GM10266 (cell line): ENCODE data around the gene PIGU.

Source experiments
- DNase-seq: peaks from one replicate; pipeline ENCODE4 v3.0.0; 2012; ENCODE audit errors: extremely low spot score
- TF ChIP-seq, protein P1 (sequence below): IDR thresholded peaks from 2 replicates; pipeline ENCODE4 v1.5.1; 2012; ENCODE audit warnings: mild to moderate bottlenecking, low read depth; ENCODE audit not compliant: control insufficient read depth, insufficient read depth; ENCODE audit errors: missing control alignments

PIGU gene

DNA sequence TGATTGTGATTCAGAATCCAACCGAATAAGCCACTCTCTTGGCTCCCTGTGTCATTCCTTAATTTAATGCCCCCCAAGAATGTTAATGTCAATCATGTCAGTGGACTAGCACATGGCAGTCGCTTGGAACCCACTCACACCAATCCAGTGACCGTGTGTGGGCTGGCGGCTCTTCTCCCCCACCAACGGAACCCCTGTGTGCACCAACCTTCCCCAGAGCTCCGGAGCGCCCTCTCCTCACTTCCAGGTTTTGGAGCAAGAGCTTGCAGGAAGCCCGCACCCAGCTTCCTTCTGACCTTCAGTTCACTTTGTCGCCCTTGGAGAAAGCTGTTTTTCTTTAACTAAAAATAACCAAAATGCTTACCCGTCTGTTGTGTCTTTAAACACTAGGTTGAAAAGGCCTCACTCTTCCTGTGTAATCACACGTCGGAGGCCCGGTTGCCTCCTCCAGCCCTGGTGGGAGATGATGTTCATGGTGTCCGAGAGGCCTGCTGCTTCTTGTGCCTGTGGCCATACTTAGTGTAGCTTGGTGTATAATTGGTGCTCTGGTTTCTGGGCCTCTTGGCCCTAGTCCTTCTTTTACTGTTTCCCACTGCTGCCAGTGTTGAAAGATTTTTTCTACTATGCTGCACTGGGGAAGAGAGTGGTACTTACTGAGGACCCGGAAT, 136.2 kb downstream of the PIGU start:
- DNase-seq, result no peak
- TF ChIP-seq, protein P1, sequence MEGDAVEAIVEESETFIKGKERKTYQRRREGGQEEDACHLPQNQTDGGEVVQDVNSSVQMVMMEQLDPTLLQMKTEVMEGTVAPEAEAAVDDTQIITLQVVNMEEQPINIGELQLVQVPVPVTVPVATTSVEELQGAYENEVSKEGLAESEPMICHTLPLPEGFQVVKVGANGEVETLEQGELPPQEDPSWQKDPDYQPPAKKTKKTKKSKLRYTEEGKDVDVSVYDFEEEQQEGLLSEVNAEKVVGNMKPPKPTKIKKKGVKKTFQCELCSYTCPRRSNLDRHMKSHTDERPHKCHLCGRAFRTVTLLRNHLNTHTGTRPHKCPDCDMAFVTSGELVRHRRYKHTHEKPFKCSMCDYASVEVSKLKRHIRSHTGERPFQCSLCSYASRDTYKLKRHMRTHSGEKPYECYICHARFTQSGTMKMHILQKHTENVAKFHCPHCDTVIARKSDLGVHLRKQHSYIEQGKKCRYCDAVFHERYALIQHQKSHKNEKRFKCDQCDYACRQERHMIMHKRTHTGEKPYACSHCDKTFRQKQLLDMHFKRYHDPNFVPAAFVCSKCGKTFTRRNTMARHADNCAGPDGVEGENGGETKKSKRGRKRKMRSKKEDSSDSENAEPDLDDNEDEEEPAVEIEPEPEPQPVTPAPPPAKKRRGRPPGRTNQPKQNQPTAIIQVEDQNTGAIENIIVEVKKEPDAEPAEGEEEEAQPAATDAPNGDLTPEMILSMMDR, result no peak

DNA sequence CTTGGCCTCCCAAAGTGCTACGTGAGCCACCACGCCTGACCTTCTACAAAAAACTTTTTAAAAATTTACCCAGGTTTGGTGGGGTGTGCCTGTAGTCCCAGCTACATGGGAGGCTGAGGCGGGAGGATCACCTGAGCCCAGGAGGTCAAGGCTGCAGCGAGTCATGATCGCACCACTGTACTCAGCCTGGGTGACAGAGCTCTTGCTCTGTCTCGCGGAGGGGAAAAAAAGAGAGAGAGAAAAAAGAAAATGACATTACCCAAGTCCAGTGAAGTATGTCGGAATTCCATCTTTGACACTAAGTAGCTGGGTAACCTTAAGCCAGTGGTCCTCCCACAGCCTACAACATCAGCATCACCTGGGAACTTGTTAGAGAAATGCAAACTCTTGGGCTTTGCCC, 137.1 kb downstream of the PIGU start:
- no peak for DNase-seq
- TF ChIP-seq, protein P1, result no peak

GRCh38 chr20:34538671-34539123, 138.2 kb downstream of the PIGU start:
- DNase-seq, result peak; percentile 54

GRCh38 chr20:34537651-34538050, 139.2 kb downstream of the PIGU start:
- TF ChIP-seq, protein P1, result no peak
- DNase-seq, result no peak

More at GRCh38 chr20:34538671-34539123, 138.2 kb downstream of the PIGU start:
- TF ChIP-seq, protein P1, result peak; percentile 84

- no peak for DNase-seq
- TF ChIP-seq, protein P1, result peak; percentile 37
Measured at GRCh38 chr20:34536798-34537394, 140.0 kb downstream of the PIGU start.

- TF ChIP-seq, protein P1, result no peak
- DNase-seq, result no peak
Measured at GRCh38 chr20:34535857-34536256, 141.0 kb downstream of the PIGU start.

GRCh38 chr20:34535301-34535840, 141.5 kb downstream of the PIGU start:
- TF ChIP-seq, protein P1, result no peak
- DNase-seq, result no peak
